Cardiac muscle cell (in vitro differentiated cells and primary cell): ENCODE measurements around the gene DNAH2. TPM values are rescaled to one million over a fixed set of nuclear protein-coding genes. Genes with fewer than 3 reads are reported as not detected.
A peak's percentile ranks its signal among the peaks of the same experiment; 100 is the strongest.

Experiments used
- DNase-seq, 2 donors: peaks; one replicate each; pipeline versions ENCODE4 v3.0.0 to v3.0.0-alpha.2; 2010 to 2017; ENCODE audit warnings: low read depth in 1 of 2, low spot score in 1 of 2
- H3K27ac ChIP-seq: fragments of 200-600 bp; sonication (generic); 2 replicates; pipeline ENCODE4 v1.5.1; 2016
- H3K27me3 ChIP-seq: fragments of 200-600 bp; sonication (generic); 2 replicates; pipeline ENCODE4 v1.6.0; 2016; ENCODE audit warnings: control low read depth
- H3K36me3 ChIP-seq: fragments of 200-600 bp; sonication (generic); 2 replicates; pipeline ENCODE4 v1.5.1; 2016; ENCODE audit warnings: control low read depth
- H3K4me1 ChIP-seq: fragments of 200-600 bp; sonication (generic); 2 replicates; pipeline ENCODE4 v1.8.1; 2017; ENCODE audit warnings: low read depth, mild to moderate bottlenecking, mixed run types
- H3K4me3 ChIP-seq: fragments of 200-600 bp; sonication (generic); 2 replicates; pipeline ENCODE4 v1.5.1; 2016; ENCODE audit warnings: mild to moderate bottlenecking
- H3K9me3 ChIP-seq: fragments of 200-600 bp; sonication (generic); 2 replicates; pipeline ENCODE4 v1.5.1; 2017; ENCODE audit warnings: low read depth, mild to moderate bottlenecking, control low read depth
- polyA plus RNA-seq: library from polyadenylated mRNA; unstranded; fragments of >200 nt; fragmentation: Nextera tagmentation; extraction: Ambion mirVana; gene quantifications from 2 replicates; pipeline ENCODE4 v1.2.1, GENCODE V29; 2016
- total RNA-seq: library from RNA; depleted of rRNA; stranded (reverse); fragments of >200 nt; gene quantifications from 2 replicates; pipeline ENCODE4 v1.2.3, GENCODE V29; 2016
- TF ChIP-seq, protein P1 (sequence below): IDR thresholded peaks from 2 replicates; pipeline ENCODE4 v1.5.1; 2012; ENCODE audit warnings: low read depth, mild to moderate bottlenecking, low read length

DNAH2 gene
- total and polyA plus RNA-seq, 2 experiments from 2014 or later = 0.42 to 3.0 TPM

- Histone ChIP-seq H3K36me3 (no peaks in the 10 kb centered on the region), H3K9me3 (no peaks in the 10 kb centered on the region), H3K27me3 (no peaks in the 10 kb centered on the region), H3K4me3 (no peak overlapping the region), H3K27ac (peak overlapping the region; percentile 66), H3K4me1 (peaks cover 21% of the 10 kb centered on the region)
- TF ChIP-seq, protein P1, sequence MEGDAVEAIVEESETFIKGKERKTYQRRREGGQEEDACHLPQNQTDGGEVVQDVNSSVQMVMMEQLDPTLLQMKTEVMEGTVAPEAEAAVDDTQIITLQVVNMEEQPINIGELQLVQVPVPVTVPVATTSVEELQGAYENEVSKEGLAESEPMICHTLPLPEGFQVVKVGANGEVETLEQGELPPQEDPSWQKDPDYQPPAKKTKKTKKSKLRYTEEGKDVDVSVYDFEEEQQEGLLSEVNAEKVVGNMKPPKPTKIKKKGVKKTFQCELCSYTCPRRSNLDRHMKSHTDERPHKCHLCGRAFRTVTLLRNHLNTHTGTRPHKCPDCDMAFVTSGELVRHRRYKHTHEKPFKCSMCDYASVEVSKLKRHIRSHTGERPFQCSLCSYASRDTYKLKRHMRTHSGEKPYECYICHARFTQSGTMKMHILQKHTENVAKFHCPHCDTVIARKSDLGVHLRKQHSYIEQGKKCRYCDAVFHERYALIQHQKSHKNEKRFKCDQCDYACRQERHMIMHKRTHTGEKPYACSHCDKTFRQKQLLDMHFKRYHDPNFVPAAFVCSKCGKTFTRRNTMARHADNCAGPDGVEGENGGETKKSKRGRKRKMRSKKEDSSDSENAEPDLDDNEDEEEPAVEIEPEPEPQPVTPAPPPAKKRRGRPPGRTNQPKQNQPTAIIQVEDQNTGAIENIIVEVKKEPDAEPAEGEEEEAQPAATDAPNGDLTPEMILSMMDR = no peak
- DNase-seq = peak; percentile 56 to 88
These were observed 30.7 kb downstream of the DNAH2 start for GRCh38 chr17:7748076-7748775.

GRCh38 chr17:7750321-7750821, 32.8 kb downstream of the DNAH2 start:
- H3K27ac ChIP-seq = no peak overlapping the region
- peak in 1 of 2 donors; percentile 85 for DNase-seq

GRCh38 chr17:7754656-7755055, 37.1 kb downstream of the DNAH2 start:
- Histone ChIP-seq H3K4me1 (peaks cover 7% of the 10 kb centered on the region), H3K4me3 (no peak overlapping the region), H3K27me3 (no peaks in the 10 kb centered on the region), H3K27ac (no peak overlapping the region), H3K9me3 (no peaks in the 10 kb centered on the region), H3K36me3 (no peaks in the 10 kb centered on the region)
- DNase-seq = no peak
- TF ChIP-seq, protein P1 = no peak

More at GRCh38 chr17:7750321-7750821, 32.8 kb downstream of the DNAH2 start:
- TF ChIP-seq, protein P1 = no peak
- H3K9me3 ChIP-seq = no peaks in the 10 kb centered on the region
- no peaks in the 10 kb centered on the region for H3K27me3 ChIP-seq
- H3K36me3 ChIP-seq = no peaks in the 10 kb centered on the region
- H3K4me1 ChIP-seq = peaks cover 21% of the 10 kb centered on the region
- no peak overlapping the region for H3K4me3 ChIP-seq

DNA sequence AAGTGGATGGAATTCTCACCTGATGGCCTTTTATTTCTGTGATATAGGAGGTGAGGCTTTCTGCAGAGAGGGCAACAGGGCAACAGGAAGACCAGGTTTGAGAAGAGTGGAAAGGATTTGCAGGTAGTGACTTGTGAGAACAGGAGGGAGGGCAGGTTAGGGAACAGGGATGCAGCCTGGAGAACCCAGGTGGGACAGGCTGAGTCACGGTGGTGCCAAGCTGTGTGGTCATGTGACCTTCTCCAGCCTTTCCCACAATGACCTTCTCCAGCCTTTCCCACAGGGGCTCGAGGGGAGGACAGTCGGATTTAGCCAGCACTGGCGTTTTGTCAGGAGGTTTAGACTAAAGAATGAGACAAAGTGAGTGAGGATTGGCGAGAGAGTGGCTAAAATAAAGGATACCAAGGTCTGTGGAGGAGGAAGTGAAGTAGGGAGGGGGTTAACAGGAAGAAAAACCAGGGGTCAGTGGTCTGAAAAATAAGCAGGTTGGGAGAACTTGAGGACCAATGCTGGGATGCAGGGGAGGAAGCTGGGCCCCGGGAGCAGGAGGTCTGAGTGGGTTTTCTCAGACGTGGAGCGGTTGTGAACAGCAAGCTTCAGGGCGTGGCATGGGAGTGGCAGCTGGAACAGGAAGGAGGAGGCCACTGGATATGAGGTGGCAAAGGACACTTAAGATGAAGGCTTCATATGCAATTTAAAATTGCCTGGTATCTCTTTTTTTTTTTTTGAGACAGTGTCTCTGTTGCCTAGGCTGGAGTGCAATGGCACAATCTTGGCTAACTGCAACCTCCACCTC, 37.7 kb downstream of the DNAH2 start:
- Histone ChIP-seq H3K36me3 (no peaks in the 10 kb centered on the region), H3K4me1 (peaks cover 7% of the 10 kb centered on the region), H3K27ac (no peak overlapping the region), H3K27me3 (no peaks in the 10 kb centered on the region), H3K9me3 (no peaks in the 10 kb centered on the region), H3K4me3 (no peak overlapping the region)
- no peak for DNase-seq
- TF ChIP-seq, protein P1 = no peak

GRCh38 chr17:7756968-7757367, 39.4 kb downstream of the DNAH2 start:
- no peaks in the 10 kb centered on the region for H3K9me3 ChIP-seq
- no peaks in the 10 kb centered on the region for H3K27me3 ChIP-seq
- no peaks in the 10 kb centered on the region for H3K4me1 ChIP-seq
- no peak for DNase-seq
- H3K27ac ChIP-seq = no peak overlapping the region
- H3K36me3 ChIP-seq = no peaks in the 10 kb centered on the region
- TF ChIP-seq, protein P1 = no peak
- H3K4me3 ChIP-seq = no peak overlapping the region
